Immature natural killer cell (primary cell): ENCODE results near the gene COG8. TPM values are rescaled to one million over a fixed set of nuclear protein-coding genes. Genes with fewer than 3 reads are reported as not detected.
A peak's percentile ranks its signal among the peaks of the same experiment; 100 is the strongest.

Source experiments
- DNase-seq, 3 donors: peaks; one replicate each; pipeline ENCODE4 v3.0.0; 2022; ENCODE audit warnings: mixed read lengths in 1 of 3
- H3K27ac Mint-ChIP-seq, 6 donors: one replicate each; pipeline ENCODE4 v1.8.0; 2020; ENCODE audit warnings: mixed read lengths in 6 of 6, mild to moderate bottlenecking in 5 of 6, inconsistent platforms in 4 of 6, moderate library complexity in 3 of 6
- H3K27me3 Mint-ChIP-seq, 3 donors: one replicate each; pipeline ENCODE4 v1.8.0; 2020 to 2021; ENCODE audit warnings: low read depth in 3 of 3, mild to moderate bottlenecking in 3 of 3, mixed read lengths in 3 of 3, moderate library complexity in 3 of 3, inconsistent platforms in 1 of 3
- H3K36me3 Mint-ChIP-seq, 3 donors: one replicate each; pipeline ENCODE4 v1.8.0; 2020; ENCODE audit warnings: mixed read lengths in 3 of 3, inconsistent platforms in 2 of 3, mild to moderate bottlenecking in 2 of 3
- H3K4me1 Mint-ChIP-seq, 2 donors: one replicate each; pipeline ENCODE4 v1.8.0; 2020; ENCODE audit warnings: inconsistent platforms in 2 of 2, mild to moderate bottlenecking in 2 of 2, mixed read lengths in 2 of 2, moderate library complexity in 1 of 2
- H3K4me3 Mint-ChIP-seq, 5 donors: one replicate each; pipeline ENCODE4 v1.8.0; 2020; ENCODE audit warnings: mild to moderate bottlenecking in 5 of 5, mixed read lengths in 5 of 5, inconsistent platforms in 3 of 5, moderate library complexity in 3 of 5
- H3K9me3 Mint-ChIP-seq, 6 donors: one replicate each; pipeline ENCODE4 v1.8.0; 2020; ENCODE audit warnings: mild to moderate bottlenecking in 6 of 6, mixed read lengths in 6 of 6, inconsistent platforms in 4 of 6, moderate library complexity in 3 of 6
- polyA plus RNA-seq, 3 donors: library from polyadenylated mRNA; unstranded; fragments of 300-500 nt; fragmentation: Illumina TruSeq; gene quantifications; one replicate each; pipeline ENCODE4 v1.2.3, GENCODE V29; 2021

The COG8 gene
- polyA plus RNA-seq, 3 donors from 2014 or later = 36.6 to 52.0 (median 44.4) TPM

GRCh38 chr16:69321080-69321479 lies 18.3 kb downstream of the COG8 start:
- Mint-ChIP-seq H3K4me3 (no peak overlapping the region), H3K27ac (peak overlapping the region in 1 of 6 donors; percentile 45), H3K27me3 (peaks cover 0 to 9% (median 1%) of the 10 kb centered on the region in 3 donors), H3K9me3 (no peaks in the 10 kb centered on the region), H3K4me1 (peaks cover 5 to 11% of the 10 kb centered on the region in 2 donors), H3K36me3 (peaks cover 4 to 25% (median 12%) of the 10 kb centered on the region in 3 donors)
- DNase-seq = no peak

DNA sequence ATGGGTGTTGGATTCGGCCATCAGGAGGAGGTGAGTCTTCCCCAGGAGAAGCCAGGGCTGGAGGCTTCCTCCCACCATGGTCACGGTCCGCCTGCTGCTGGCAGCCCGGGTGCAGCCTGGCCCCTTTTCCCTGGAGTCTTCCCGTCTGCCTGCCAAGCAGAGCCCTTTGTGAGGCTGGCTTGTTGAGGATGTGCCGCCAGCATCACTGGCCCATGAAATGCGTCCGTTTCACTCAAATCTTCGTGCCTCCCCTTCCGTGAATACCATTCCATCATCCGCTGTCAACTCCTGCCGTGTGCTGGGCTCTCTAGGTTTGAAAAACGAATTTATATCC lies 18.7 kb downstream of the COG8 start:
- peaks cover 4 to 28% (median 12%) of the 10 kb centered on the region in 3 donors for H3K36me3 Mint-ChIP-seq

GRCh38 chr16:69319826-69320739 lies 19.3 kb downstream of the COG8 start:
- peaks cover 4 to 28% (median 12%) of the 10 kb centered on the region in 3 donors for H3K36me3 Mint-ChIP-seq
- H3K4me3 Mint-ChIP-seq = no peak overlapping the region
- H3K9me3 Mint-ChIP-seq = no peaks in the 10 kb centered on the region
- peak overlapping the region in 1 of 6 donors; percentile 69 for H3K27ac Mint-ChIP-seq
- no peak for DNase-seq
- H3K27me3 Mint-ChIP-seq = peaks cover 0 to 9% (median under 1%) of the 10 kb centered on the region in 3 donors
- H3K4me1 Mint-ChIP-seq = peaks cover 1 to 7% of the 10 kb centered on the region in 2 donors

More for the DNA sequence above, 18.7 kb downstream of the COG8 start:
- Mint-ChIP-seq H3K9me3 (no peaks in the 10 kb centered on the region), H3K4me3 (no peak overlapping the region), H3K27me3 (peaks cover 0 to 9% (median 1%) of the 10 kb centered on the region in 3 donors), H3K4me1 (peaks cover 2 to 7% of the 10 kb centered on the region in 2 donors), H3K27ac (peak overlapping the region in 1 of 6 donors; percentile 45)
- DNase-seq = no peak

GRCh38 chr16:69319381-69319780 lies 20.0 kb downstream of the COG8 start:
- H3K27ac Mint-ChIP-seq = peak overlapping the region in 2 of 6 donors; percentile 39 to 69
- H3K9me3 Mint-ChIP-seq = no peaks in the 10 kb centered on the region

DNA sequence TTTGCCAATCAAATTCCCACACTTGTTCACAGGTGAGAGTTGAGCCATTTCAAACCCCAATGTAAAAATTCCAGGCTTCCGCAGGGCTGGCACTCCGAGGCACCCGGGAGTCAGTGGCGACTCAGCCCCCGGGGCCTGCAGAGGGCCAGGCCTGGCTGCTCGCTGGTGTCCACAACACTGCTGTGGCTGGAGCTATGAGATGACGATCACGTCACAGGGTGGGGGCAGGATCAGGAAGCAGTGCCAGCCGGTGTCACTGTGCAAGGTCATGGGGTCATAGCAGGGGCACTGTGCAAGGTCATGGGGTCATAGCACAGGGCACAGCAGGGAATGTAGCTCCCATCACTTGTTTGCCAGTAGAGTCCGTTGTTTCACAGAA lies 20.5 kb downstream of the COG8 start:
- Mint-ChIP-seq H3K27me3 (peaks cover 0 to 9% (median 0%) of the 10 kb centered on the region in 3 donors), H3K9me3 (no peaks in the 10 kb centered on the region), H3K36me3 (peaks cover 4 to 28% (median 12%) of the 10 kb centered on the region in 3 donors), H3K27ac (no peak overlapping the region), H3K4me3 (no peak overlapping the region), H3K4me1 (peaks cover 7 to 16% of the 10 kb centered on the region in 2 donors)
- no peak for DNase-seq

More at GRCh38 chr16:69319381-69319780, 20.0 kb downstream of the COG8 start:
- DNase-seq = no peak
- Mint-ChIP-seq H3K4me1 (peaks cover 3 to 11% of the 10 kb centered on the region in 2 donors), H3K27me3 (peaks cover 0 to 9% (median 0%) of the 10 kb centered on the region in 3 donors), H3K36me3 (peaks cover 4 to 28% (median 12%) of the 10 kb centered on the region in 3 donors), H3K4me3 (no peak overlapping the region)

- Mint-ChIP-seq H3K4me1 (peaks cover 12 to 21% of the 10 kb centered on the region in 2 donors), H3K4me3 (no peak overlapping the region), H3K9me3 (no peaks in the 10 kb centered on the region), H3K27me3 (peaks cover 0 to 9% (median under 1%) of the 10 kb centered on the region in 3 donors), H3K36me3 (peaks cover 4 to 29% (median 12%) of the 10 kb centered on the region in 3 donors), H3K27ac (no peak overlapping the region)
- no peak for DNase-seq
Measured at GRCh38 chr16:69318177-69318910, 21.0 kb downstream of the COG8 start.

GRCh38 chr16:69316595-69317034 lies 22.7 kb downstream of the COG8 start:
- peaks cover 22 to 29% of the 10 kb centered on the region in 2 donors for H3K4me1 Mint-ChIP-seq
- H3K9me3 Mint-ChIP-seq = no peaks in the 10 kb centered on the region
- peaks cover 4 to 22% (median 7%) of the 10 kb centered on the region in 3 donors for H3K36me3 Mint-ChIP-seq
- no peak for DNase-seq
- no peak overlapping the region for H3K4me3 Mint-ChIP-seq
- H3K27ac Mint-ChIP-seq = no peak overlapping the region
- H3K27me3 Mint-ChIP-seq = peaks cover 0 to 5% (median 2%) of the 10 kb centered on the region in 3 donors

GRCh38 chr16:69315486-69316311 lies 23.7 kb downstream of the COG8 start:
- Mint-ChIP-seq H3K9me3 (no peaks in the 10 kb centered on the region), H3K4me1 (peaks cover 24 to 30% of the 10 kb centered on the region in 2 donors), H3K4me3 (no peak overlapping the region), H3K36me3 (peaks cover 4 to 14% (median 4%) of the 10 kb centered on the region in 3 donors), H3K27ac (no peak overlapping the region), H3K27me3 (peaks cover 2 to 4% (median 2%) of the 10 kb centered on the region in 3 donors)
- no peak for DNase-seq

DNA sequence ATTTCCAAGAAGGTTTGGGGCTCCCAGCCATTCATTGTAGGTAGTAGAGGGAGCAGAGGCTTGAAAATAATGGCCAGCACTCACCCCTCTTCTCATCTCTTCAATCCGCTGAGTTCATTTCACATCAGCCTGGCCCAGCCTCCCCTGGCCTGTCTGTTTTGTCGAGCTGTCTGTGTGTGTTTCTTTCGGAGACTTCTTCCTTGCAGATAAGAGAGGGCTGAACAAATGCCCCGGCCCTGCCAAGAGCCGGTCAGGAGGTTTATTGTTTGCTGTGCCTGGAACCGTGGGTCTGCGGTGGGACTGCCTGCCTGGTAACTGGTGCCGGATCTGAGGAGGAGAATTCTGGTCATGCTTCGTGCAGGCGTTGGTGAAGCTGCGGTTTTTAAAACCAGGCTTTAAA lies 24.8 kb downstream of the COG8 start:
- Mint-ChIP-seq H3K9me3 (no peaks in the 10 kb centered on the region), H3K4me1 (peaks cover 29 to 34% of the 10 kb centered on the region in 2 donors), H3K27me3 (peaks cover 2 to 4% (median 4%) of the 10 kb centered on the region in 3 donors), H3K27ac (peak overlapping the region in 2 of 6 donors; percentile 35 to 46), H3K36me3 (peaks cover 2 to 12% (median 2%) of the 10 kb centered on the region in 3 donors), H3K4me3 (no peak overlapping the region)
- no peak for DNase-seq

GRCh38 chr16:69313469-69313868 lies 25.9 kb downstream of the COG8 start:
- no peak for DNase-seq
- peak overlapping the region in 4 of 6 donors; percentile 36 to 82 (median 62) for H3K27ac Mint-ChIP-seq
- no peaks in the 10 kb centered on the region for H3K9me3 Mint-ChIP-seq
- H3K4me1 Mint-ChIP-seq = peaks cover 31 to 34% of the 10 kb centered on the region in 2 donors
- peaks cover 0 to 10% (median 0%) of the 10 kb centered on the region in 3 donors for H3K36me3 Mint-ChIP-seq
- peak overlapping the region; percentile 69 to 76 (median 71) for H3K4me3 Mint-ChIP-seq
- H3K27me3 Mint-ChIP-seq = peaks cover 1 to 4% (median 2%) of the 10 kb centered on the region in 3 donors

GRCh38 chr16:69311533-69312387 lies 27.6 kb downstream of the COG8 start:
- no peak for DNase-seq

More at GRCh38 chr16:69311533-69312387, 27.6 kb downstream of the COG8 start:
- peak overlapping the region; percentile 89 to 98 (median 91) for H3K27ac Mint-ChIP-seq
- H3K27me3 Mint-ChIP-seq = peaks cover 1 to 4% (median 2%) of the 10 kb centered on the region in 3 donors
- H3K9me3 Mint-ChIP-seq = no peaks in the 10 kb centered on the region
- peaks cover 0 to 10% (median 0%) of the 10 kb centered on the region in 3 donors for H3K36me3 Mint-ChIP-seq
- H3K4me3 Mint-ChIP-seq = peak overlapping the region; percentile 91 to 99 (median 96)
- peaks cover 31 to 34% of the 10 kb centered on the region in 2 donors for H3K4me1 Mint-ChIP-seq
